ENCODE results near the gene F8A3.
"Not testable (repeated sequence)": the region's sequence is repeated elsewhere in the genome, so short reads cannot be mapped to it uniquely, and the experiment has no call there.

F8A3 gene

GRCh38 chrX:155458471-155458870 lies at the start of gene F8A3:
Gene F8A3 (minus strand): TSS chrX:155458620. CDS start chrX:155458600, 20 bp downstream.
- not testable (repeated sequence) for DNase-seq (ENCODE audit: low read depth); H3K4me3 ChIP-seq (ENCODE audit: low read depth, low read length)

- H3K4me3 ChIP-seq (ENCODE audit: low read depth, low read length) = no peak overlapping the region
- TF ChIP-seq, protein P1, sequence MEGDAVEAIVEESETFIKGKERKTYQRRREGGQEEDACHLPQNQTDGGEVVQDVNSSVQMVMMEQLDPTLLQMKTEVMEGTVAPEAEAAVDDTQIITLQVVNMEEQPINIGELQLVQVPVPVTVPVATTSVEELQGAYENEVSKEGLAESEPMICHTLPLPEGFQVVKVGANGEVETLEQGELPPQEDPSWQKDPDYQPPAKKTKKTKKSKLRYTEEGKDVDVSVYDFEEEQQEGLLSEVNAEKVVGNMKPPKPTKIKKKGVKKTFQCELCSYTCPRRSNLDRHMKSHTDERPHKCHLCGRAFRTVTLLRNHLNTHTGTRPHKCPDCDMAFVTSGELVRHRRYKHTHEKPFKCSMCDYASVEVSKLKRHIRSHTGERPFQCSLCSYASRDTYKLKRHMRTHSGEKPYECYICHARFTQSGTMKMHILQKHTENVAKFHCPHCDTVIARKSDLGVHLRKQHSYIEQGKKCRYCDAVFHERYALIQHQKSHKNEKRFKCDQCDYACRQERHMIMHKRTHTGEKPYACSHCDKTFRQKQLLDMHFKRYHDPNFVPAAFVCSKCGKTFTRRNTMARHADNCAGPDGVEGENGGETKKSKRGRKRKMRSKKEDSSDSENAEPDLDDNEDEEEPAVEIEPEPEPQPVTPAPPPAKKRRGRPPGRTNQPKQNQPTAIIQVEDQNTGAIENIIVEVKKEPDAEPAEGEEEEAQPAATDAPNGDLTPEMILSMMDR (IDR thresholded peaks at IDR 0.05; ENCODE audit: low read depth, low read length) = no peak
- TF ChIP-seq MYC (IDR thresholded peaks at IDR 0.05; ENCODE audit: low read depth, low read length) (no peak), POLR2A (IDR thresholded peaks at IDR 0.05; ENCODE audit: extremely low read depth, insufficient read length) (no peak), MAX (IDR thresholded peaks at IDR 0.05; ENCODE audit: low read depth, low read length) (no peak)
- no peak for DNase-seq (ENCODE audit: low read depth)
These were observed 46.9 kb upstream of the F8A3 start for GRCh38 chrX:155505296-155505695.

DNA sequence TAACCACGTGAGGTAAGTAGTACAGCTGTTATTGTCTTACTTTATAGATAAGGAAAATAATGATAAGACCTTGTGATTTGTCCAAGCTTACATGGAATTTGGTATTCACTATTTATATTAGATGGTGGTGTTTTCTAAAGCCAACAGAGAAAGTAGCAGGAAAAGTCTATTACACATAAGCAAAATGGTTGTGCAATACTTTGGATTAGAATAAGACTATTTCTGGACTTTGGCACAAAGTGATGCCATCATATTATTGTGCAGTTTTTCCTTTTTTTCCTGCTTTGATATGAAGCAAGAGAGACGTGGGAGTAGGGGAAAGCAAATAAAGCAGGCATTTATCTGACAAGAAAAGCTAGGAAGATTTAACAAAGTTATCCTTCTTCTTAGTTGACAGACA lies 36.7 kb upstream of the F8A3 start:
- DNase-seq (ENCODE audit: low read depth); H3K4me3 ChIP-seq (ENCODE audit: low read depth, low read length): not testable (repeated sequence)

DNA sequence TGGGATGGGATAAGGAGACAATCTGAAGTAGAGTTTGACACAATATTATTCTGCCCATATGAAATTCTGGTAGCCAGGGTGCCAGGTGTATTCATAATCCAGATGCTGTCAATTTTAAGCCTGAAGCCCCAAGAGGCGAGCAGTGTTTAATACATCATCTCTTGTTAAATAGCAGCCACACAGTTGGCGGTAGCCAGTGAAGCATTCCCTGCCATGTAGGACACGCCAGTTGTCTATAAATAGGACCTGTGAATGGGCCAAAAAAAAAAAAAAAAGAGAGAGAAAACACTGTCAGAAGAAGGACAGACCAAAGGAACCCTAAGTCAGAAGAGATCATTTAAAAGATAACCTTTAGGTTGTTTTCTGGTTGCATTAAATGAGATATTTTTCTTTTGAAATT lies 33.0 kb upstream of the F8A3 start:
- H3K4me3 ChIP-seq (ENCODE audit: low read depth, low read length); DNase-seq (ENCODE audit: low read depth): not testable (repeated sequence)

- DNase-seq (ENCODE audit: low read depth); H3K4me3 ChIP-seq (ENCODE audit: low read depth, low read length): not testable (repeated sequence)
These were observed 18.7 kb upstream of the F8A3 start for GRCh38 chrX:155477136-155477535.

DNA sequence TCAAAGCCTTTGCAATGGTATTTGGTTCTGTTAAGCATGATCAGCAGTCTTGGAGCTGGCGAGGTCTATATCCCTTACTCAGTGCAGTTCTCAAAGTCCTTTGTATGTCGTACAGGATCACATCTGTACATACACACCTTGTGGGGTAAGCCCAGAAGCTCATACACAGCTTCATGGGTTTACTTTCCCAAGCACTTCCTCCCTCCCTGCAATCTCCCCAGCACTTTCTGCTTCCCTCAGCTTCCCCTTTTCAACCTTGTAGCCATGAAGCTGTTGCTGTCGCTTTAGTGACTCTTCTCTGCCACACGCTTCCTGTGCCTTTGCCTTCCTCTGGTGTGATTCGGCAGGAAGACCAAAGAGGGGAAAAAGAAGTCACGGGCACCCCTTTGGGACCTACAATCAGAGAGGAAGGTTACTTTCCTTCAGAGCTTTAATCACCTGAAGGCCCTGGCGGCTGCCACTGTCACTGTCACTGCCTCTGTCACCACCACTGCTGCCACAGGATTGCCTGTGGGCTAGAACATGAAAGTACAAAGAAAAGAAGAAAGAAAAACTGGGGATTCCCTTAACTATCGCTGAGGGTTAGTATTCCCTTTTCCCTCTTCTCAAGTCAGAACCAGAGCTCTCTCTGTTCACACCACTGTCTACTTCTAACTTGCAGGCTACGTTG lies 8.0 kb upstream of the F8A3 start:
- H3K4me3 ChIP-seq (ENCODE audit: low read depth, low read length); DNase-seq (ENCODE audit: low read depth): not testable (repeated sequence)

DNA sequence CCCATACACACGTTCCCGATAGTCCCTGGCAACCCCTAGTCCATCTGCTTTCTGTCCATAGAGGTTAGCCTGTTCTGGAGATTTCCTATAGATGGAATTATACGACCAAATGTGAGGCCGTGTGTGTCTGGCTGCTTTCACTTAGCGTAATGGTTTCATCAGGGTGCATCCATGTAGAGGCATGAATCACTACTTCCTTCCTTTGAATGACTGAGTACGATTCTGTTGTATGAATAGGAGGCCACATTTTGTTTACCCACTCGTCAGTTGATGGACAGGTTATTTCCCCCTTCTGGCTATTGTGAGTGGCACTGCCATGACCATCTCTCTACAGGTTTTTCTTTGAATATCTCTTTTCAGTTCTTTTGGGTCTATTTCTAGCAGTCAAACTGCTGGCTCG lies 2.1 kb upstream of the F8A3 start:
- not testable (repeated sequence) for DNase-seq (ENCODE audit: low read depth)

GRCh38 chrX:155457761-155458447 lies 516 bp downstream of the F8A3 start:
- DNase-seq (ENCODE audit: low read depth); H3K4me3 ChIP-seq (ENCODE audit: low read depth, low read length): not testable (repeated sequence)

More for the DNA sequence above, 2.1 kb upstream of the F8A3 start:
- H3K4me3 ChIP-seq (ENCODE audit: low read depth, low read length) = not testable (repeated sequence)

GRCh38 chrX:155441097-155441496 lies 17.3 kb downstream of the F8A3 start:
- no peak overlapping the region for H3K4me3 ChIP-seq (ENCODE audit: low read depth, low read length)
- TF ChIP-seq MAX (IDR thresholded peaks at IDR 0.05; ENCODE audit: low read depth, low read length) = no peak
- TF ChIP-seq, protein P1 (IDR thresholded peaks at IDR 0.05; ENCODE audit: low read depth, low read length) = no peak
- TF ChIP-seq MYC (IDR thresholded peaks at IDR 0.05; ENCODE audit: low read depth, low read length) = no peak
- TF ChIP-seq POLR2A (IDR thresholded peaks at IDR 0.05; ENCODE audit: extremely low read depth, insufficient read length) = no peak
- no peak for DNase-seq (ENCODE audit: low read depth)

DNA sequence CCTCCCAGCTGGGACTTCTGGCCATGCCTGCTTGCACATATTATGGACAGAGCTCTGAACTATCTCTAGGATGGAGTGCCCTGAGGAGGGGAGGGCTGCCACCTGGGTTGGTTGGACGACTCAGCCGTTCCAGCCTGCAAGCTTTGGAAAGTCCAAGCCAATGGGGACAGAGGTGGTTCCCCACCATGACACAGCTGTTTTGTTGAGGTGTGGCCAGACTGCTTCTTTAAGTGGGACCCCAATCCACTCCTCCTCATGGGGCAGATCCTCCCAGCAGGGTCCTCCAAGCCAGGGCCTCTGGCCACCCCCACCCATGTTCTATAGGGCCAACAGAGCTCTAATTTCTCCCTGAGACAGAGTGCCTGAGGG lies 22.7 kb downstream of the F8A3 start:
- H3K4me3 ChIP-seq (ENCODE audit: low read depth, low read length) = no peak overlapping the region
- no peak for DNase-seq (ENCODE audit: low read depth)
- TF ChIP-seq, protein P1 (IDR thresholded peaks at IDR 0.05; ENCODE audit: low read depth, low read length) = no peak
- TF ChIP-seq POLR2A (IDR thresholded peaks at IDR 0.05; ENCODE audit: extremely low read depth, insufficient read length) (no peak), MAX (IDR thresholded peaks at IDR 0.05; ENCODE audit: low read depth, low read length) (no peak), MYC (IDR thresholded peaks at IDR 0.05; ENCODE audit: low read depth, low read length) (no peak)

All from NB4 (cell line).